Measurements from ENCODE around the gene GP1BA. TPM values are rescaled to one million over a fixed set of nuclear protein-coding genes. Genes with fewer than 3 reads are reported as not detected.

The GP1BA gene
- total RNA-seq, 1 experiment from 2014 or later = not detected

- ChIA-PET CTCF (no interaction called here), POLR2A (interaction anchor here (0.6 to 21.5 kb wide), 2 partner anchors 9 to 38 kb away, joined by 3 to 639 read pairs; partner anchors contain the start of gene SPAG7)
- no TSS peak for BruUV-seq (replicated peaks)
- Mint-ChIP-seq H3K4me3 (ENCODE audit: unreplicated experiment) (no peak overlapping the region), H3K27me3 (ENCODE audit: insufficient read depth, unreplicated experiment) (no peaks in the 10 kb centered on the region), H3K36me3 (ENCODE audit: insufficient read depth, unreplicated experiment) (peaks cover 24% of the 10 kb centered on the region), H3K9me3 (ENCODE audit: unreplicated experiment) (no peaks in the 10 kb centered on the region), H3K27ac (ENCODE audit: low read depth, unreplicated experiment) (peak overlapping the region; percentile 51), H3K4me1 (ENCODE audit: insufficient read depth, unreplicated experiment) (no peaks in the 10 kb centered on the region)
- intact Hi-C loops (cut with micrococcal nuclease) = no loop called here
- DNase-seq (ENCODE audit: unreplicated experiment) = no peak
- TF ChIP-seq, protein P1, sequence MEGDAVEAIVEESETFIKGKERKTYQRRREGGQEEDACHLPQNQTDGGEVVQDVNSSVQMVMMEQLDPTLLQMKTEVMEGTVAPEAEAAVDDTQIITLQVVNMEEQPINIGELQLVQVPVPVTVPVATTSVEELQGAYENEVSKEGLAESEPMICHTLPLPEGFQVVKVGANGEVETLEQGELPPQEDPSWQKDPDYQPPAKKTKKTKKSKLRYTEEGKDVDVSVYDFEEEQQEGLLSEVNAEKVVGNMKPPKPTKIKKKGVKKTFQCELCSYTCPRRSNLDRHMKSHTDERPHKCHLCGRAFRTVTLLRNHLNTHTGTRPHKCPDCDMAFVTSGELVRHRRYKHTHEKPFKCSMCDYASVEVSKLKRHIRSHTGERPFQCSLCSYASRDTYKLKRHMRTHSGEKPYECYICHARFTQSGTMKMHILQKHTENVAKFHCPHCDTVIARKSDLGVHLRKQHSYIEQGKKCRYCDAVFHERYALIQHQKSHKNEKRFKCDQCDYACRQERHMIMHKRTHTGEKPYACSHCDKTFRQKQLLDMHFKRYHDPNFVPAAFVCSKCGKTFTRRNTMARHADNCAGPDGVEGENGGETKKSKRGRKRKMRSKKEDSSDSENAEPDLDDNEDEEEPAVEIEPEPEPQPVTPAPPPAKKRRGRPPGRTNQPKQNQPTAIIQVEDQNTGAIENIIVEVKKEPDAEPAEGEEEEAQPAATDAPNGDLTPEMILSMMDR (IDR thresholded peaks at IDR 0.05; ENCODE audit: unreplicated experiment) = no peak
Observed at GRCh38 chr17:4958102-4958501, 26.0 kb downstream of the GP1BA start.

- ChIA-PET CTCF (no interaction called here), POLR2A (interaction anchor here (0.9 to 21.5 kb wide), 3 partner anchors 8 to 11 kb away, joined by 3 to 639 read pairs (median 4); partner anchors contain the start of genes PFN1 and SPAG7)
- no peaks in the 10 kb centered on the region for H3K27me3 Mint-ChIP-seq (ENCODE audit: insufficient read depth, unreplicated experiment)
- no peaks in the 10 kb centered on the region for H3K9me3 Mint-ChIP-seq (ENCODE audit: unreplicated experiment)
- intact Hi-C loops (cut with micrococcal nuclease) = no loop called here
- H3K4me3 Mint-ChIP-seq (ENCODE audit: unreplicated experiment) = no peak overlapping the region
- peaks cover 29% of the 10 kb centered on the region for H3K36me3 Mint-ChIP-seq (ENCODE audit: insufficient read depth, unreplicated experiment)
- no peak for DNase-seq (ENCODE audit: unreplicated experiment)
- H3K27ac Mint-ChIP-seq (ENCODE audit: low read depth, unreplicated experiment) = peak overlapping the region; percentile 51
- TF ChIP-seq, protein P1 (IDR thresholded peaks at IDR 0.05; ENCODE audit: unreplicated experiment) = no peak
- no peaks in the 10 kb centered on the region for H3K4me1 Mint-ChIP-seq (ENCODE audit: insufficient read depth, unreplicated experiment)
- BruUV-seq (replicated peaks) = TSS peak; percentile 83
Observed at GRCh38 chr17:4959261-4959965, 27.3 kb downstream of the GP1BA start.

DNA sequence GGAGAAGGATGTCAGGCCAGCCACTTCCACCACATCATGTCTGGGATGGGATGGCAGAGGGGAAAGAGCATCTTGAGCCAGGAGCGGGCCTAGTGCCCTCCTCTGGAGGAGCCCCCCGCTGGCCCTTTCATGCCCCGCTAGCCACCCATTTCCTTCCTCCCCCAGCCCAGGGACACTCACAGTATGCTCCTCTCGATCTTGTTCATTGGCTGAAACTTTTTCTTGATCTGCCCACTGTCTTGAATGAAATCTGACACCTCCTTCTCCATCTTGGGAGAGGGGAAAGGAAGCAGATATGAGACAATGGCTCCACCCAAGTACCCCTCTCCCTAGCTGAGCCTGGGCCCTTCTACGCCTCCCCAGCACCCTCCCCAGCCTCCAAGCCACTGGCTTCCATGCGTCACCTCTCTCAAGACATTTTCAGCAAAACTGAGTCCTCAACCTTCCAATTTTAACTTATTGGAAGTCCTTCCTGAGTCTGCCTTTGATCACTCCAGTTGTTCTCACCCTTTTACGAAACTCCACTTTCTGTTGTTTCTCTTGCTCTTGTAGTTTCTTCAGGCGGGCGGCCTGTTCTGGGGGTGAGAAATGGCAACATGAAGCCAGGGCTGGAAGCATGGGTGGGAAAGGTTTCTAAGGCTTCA, 28.3 kb downstream of the GP1BA start:
- H3K9me3 Mint-ChIP-seq (ENCODE audit: unreplicated experiment) = no peaks in the 10 kb centered on the region
- TF ChIP-seq, protein P1 (IDR thresholded peaks at IDR 0.05; ENCODE audit: unreplicated experiment) = no peak
- peaks cover 29% of the 10 kb centered on the region for H3K36me3 Mint-ChIP-seq (ENCODE audit: insufficient read depth, unreplicated experiment)
- no peak overlapping the region for H3K27ac Mint-ChIP-seq (ENCODE audit: low read depth, unreplicated experiment)
- H3K4me3 Mint-ChIP-seq (ENCODE audit: unreplicated experiment) = no peak overlapping the region
- POLR2A ChIA-PET = no interaction called here
- intact Hi-C loops (cut with micrococcal nuclease) = no loop called here
- H3K27me3 Mint-ChIP-seq (ENCODE audit: insufficient read depth, unreplicated experiment) = no peaks in the 10 kb centered on the region
- BruUV-seq (replicated peaks) = no TSS peak
- H3K4me1 Mint-ChIP-seq (ENCODE audit: insufficient read depth, unreplicated experiment) = no peaks in the 10 kb centered on the region
- CTCF ChIA-PET = no interaction called here
- no peak for DNase-seq (ENCODE audit: unreplicated experiment)

GRCh38 chr17:4965311-4965986, 33.4 kb downstream of the GP1BA start:
- Mint-ChIP-seq H3K36me3 (ENCODE audit: insufficient read depth, unreplicated experiment) (peaks cover 22% of the 10 kb centered on the region), H3K27me3 (ENCODE audit: insufficient read depth, unreplicated experiment) (no peaks in the 10 kb centered on the region), H3K4me3 (ENCODE audit: unreplicated experiment) (no peak overlapping the region), H3K27ac (ENCODE audit: low read depth, unreplicated experiment) (no peak overlapping the region), H3K9me3 (ENCODE audit: unreplicated experiment) (no peaks in the 10 kb centered on the region), H3K4me1 (ENCODE audit: insufficient read depth, unreplicated experiment) (peaks cover 8% of the 10 kb centered on the region)
- no peak for DNase-seq (ENCODE audit: unreplicated experiment)
- intact Hi-C loops (cut with micrococcal nuclease) = no loop called here
- POLR2A ChIA-PET = interaction anchor here (0.6 to 13.3 kb wide), 8 partner anchors 17 to 389 kb away, joined by 3 to 639 read pairs (median 19); partner anchors contain the start of genes CAMTA2, CXCL16, ENO3 and MED11
- BruUV-seq (replicated peaks) = no TSS peak
- CTCF ChIA-PET = interaction anchor here (0.6 to 1.6 kb wide), 3 partner anchors 14 to 56 kb away, joined by 3 to 5 read pairs (median 3); no protein-coding TSS in a partner anchor
- TF ChIP-seq, protein P1 (IDR thresholded peaks at IDR 0.05; ENCODE audit: unreplicated experiment) = no peak

Data from MCF 10A (cell line).